ENCODE data around the gene ABAT.

DNA sequence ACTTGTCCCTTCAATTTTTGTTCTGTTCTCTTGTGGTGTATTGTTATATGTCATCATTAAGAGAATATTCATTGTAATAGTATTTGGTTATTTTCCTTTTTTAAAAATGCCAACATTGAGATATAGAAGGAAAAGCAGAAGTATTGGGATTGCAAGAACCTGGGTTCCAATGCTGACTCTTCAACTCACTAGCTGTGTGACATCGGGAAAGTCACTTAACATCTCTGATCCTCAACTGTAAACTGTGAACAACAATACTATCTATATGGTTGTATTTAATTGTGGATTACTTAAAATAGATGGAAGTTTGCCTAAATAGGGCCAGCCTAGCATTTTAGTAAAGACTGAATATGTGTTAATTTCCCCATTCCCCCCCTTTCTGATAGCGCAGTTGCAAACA lies 67.2 kb downstream of the ABAT start:
- TF ChIP-seq TOX (CRISPR knock-in tag; IDR thresholded peaks at IDR 0.05; ENCODE audit: borderline replicate concordance) (no peak), CSDC2 (CRISPR knock-in tag; IDR thresholded peaks at IDR 0.05) (no peak), ZFP30 (CRISPR knock-in tag; IDR thresholded peaks at IDR 0.05) (no peak), PPARA (CRISPR knock-in tag; IDR thresholded peaks at IDR 0.05; ENCODE audit: borderline replicate concordance) (no peak), ISL1 (CRISPR knock-in tag; IDR thresholded peaks at IDR 0.05) (no peak), RARB (CRISPR knock-in tag; IDR thresholded peaks at IDR 0.05) (no peak)
- TF ChIP-seq, protein P1, sequence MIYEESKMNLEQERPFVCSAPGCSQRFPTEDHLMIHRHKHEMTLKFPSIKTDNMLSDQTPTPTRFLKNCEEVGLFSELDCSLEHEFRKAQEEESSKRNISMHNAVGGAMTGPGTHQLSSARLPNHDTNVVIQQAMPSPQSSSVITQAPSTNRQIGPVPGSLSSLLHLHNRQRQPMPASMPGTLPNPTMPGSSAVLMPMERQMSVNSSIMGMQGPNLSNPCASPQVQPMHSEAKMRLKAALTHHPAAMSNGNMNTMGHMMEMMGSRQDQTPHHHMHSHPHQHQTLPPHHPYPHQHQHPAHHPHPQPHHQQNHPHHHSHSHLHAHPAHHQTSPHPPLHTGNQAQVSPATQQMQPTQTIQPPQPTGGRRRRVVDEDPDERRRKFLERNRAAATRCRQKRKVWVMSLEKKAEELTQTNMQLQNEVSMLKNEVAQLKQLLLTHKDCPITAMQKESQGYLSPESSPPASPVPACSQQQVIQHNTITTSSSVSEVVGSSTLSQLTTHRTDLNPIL (CRISPR knock-in tag; IDR thresholded peaks at IDR 0.05; ENCODE audit: low read depth): no peak
- TF ChIP-seq, protein P2, sequence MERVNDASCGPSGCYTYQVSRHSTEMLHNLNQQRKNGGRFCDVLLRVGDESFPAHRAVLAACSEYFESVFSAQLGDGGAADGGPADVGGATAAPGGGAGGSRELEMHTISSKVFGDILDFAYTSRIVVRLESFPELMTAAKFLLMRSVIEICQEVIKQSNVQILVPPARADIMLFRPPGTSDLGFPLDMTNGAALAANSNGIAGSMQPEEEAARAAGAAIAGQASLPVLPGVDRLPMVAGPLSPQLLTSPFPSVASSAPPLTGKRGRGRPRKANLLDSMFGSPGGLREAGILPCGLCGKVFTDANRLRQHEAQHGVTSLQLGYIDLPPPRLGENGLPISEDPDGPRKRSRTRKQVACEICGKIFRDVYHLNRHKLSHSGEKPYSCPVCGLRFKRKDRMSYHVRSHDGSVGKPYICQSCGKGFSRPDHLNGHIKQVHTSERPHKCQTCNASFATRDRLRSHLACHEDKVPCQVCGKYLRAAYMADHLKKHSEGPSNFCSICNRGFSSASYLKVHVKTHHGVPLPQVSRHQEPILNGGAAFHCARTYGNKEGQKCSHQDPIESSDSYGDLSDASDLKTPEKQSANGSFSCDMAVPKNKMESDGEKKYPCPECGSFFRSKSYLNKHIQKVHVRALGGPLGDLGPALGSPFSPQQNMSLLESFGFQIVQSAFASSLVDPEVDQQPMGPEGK (CRISPR knock-in tag; IDR thresholded peaks at IDR 0.05; ENCODE audit: borderline replicate concordance): no peak
- TF ChIP-seq, protein P3, sequence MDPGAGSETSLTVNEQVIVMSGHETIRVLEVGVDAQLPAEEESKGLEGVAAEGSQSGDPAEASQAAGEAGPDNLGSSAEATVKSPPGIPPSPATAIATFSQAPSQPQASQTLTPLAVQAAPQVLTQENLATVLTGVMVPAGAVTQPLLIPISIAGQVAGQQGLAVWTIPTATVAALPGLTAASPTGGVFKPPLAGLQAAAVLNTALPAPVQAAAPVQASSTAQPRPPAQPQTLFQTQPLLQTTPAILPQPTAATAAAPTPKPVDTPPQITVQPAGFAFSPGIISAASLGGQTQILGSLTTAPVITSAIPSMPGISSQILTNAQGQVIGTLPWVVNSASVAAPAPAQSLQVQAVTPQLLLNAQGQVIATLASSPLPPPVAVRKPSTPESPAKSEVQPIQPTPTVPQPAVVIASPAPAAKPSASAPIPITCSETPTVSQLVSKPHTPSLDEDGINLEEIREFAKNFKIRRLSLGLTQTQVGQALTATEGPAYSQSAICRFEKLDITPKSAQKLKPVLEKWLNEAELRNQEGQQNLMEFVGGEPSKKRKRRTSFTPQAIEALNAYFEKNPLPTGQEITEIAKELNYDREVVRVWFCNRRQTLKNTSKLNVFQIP (CRISPR knock-in tag; IDR thresholded peaks at IDR 0.05; ENCODE audit: borderline replicate concordance, low read depth): no peak

Measured in SK-N-SH treated with all-trans-retinoic acid at 6 μM for 48 hours (cell line).